OCI-LY7 (cell line): Measurements from ENCODE around the gene SGF29.

Source experiments
- CTCF ChIP-seq: fragments of 200-600 bp; sonication (generic); conservative IDR thresholded peaks from 2 replicates; pipeline ENCODE4 v1.5.1; 2014; ENCODE audit warnings: mild to moderate bottlenecking, antibody characterized with exemption, low read length, moderate library complexity, mixed read lengths
- EZH2phosphoT487 ChIP-seq: fragments of 200-600 bp; sonication (generic); IDR thresholded peaks from 2 replicates; pipeline ENCODE4 v1.6.1; 2018; ENCODE audit warnings: low read depth, borderline replicate concordance, mild to moderate bottlenecking, mixed run types, antibody characterized with exemption, low read length, moderate library complexity, mixed read lengths

GRCh38 chr16:28534542-28535373 lies 19.0 kb upstream of the SGF29 start:
- TF ChIP-seq CTCF (no peak), EZH2phosphoT487 (no peak)
